Mucosa of rectum (tissue), 2 donors: ENCODE measurements around the gene ZBTB8OS.
"Not testable (repeated sequence)": the region's sequence is repeated elsewhere in the genome, so short reads cannot be mapped to it uniquely, and the experiment has no call there.

Experiments
- H3K27ac ChIP-seq, 2 donors: one replicate each; pipeline ENCODE4 v1.7.0; 2013; ENCODE audit warnings: inconsistent platforms in 2 of 2, low read depth in 2 of 2, low read length in 2 of 2
- H3K27me3 ChIP-seq, 2 donors: one replicate each; pipeline ENCODE4 v1.7.0; 2013; ENCODE audit warnings: low read length in 2 of 2; ENCODE audit not compliant: control insufficient read depth in 2 of 2, insufficient read depth in 2 of 2
- H3K36me3 ChIP-seq, 2 donors: one replicate each; pipeline ENCODE4 v1.7.0; 2013; ENCODE audit warnings: low read length in 2 of 2; ENCODE audit not compliant: control insufficient read depth in 2 of 2, insufficient read depth in 2 of 2
- H3K4me1 ChIP-seq, 2 donors: one replicate each; pipeline ENCODE4 v1.7.0; 2013; ENCODE audit warnings: low read length in 2 of 2, mild to moderate bottlenecking in 1 of 2; ENCODE audit not compliant: control insufficient read depth in 2 of 2, insufficient read depth in 2 of 2
- H3K4me3 ChIP-seq, 2 donors: one replicate each; pipeline ENCODE4 v1.7.0; 2013; ENCODE audit warnings: low read length in 2 of 2
- H3K9ac ChIP-seq, 2 donors: one replicate each; pipeline ENCODE4 v1.7.0; 2013; ENCODE audit warnings: low read length in 2 of 2, low read depth in 1 of 2, mild to moderate bottlenecking in 1 of 2
- H3K9me3 ChIP-seq, 2 donors: one replicate each; pipeline ENCODE4 v1.7.0; 2013; ENCODE audit warnings: low read length in 2 of 2; ENCODE audit not compliant: control insufficient read depth in 2 of 2
- donor health status: healthy.
- donor health status: Normal muscosa, but diverticular disease.

ZBTB8OS gene

GRCh38 chr1:32630173-32630572 is 20.2 kb downstream of the ZBTB8OS start:
- not testable (repeated sequence) for H3K27me3 ChIP-seq, H3K9ac ChIP-seq, H3K27ac ChIP-seq, H3K4me3 ChIP-seq, H3K4me1 ChIP-seq, H3K9me3 ChIP-seq
- peaks cover 15 to 20% of the 10 kb centered on the region in 2 donors for H3K36me3 ChIP-seq

GRCh38 chr1:32627596-32628162 is 22.7 kb downstream of the ZBTB8OS start:
- no peaks in the 10 kb centered on the region for H3K9me3 ChIP-seq
- no peaks in the 10 kb centered on the region for H3K4me1 ChIP-seq
- H3K9ac ChIP-seq, result no peak overlapping the region
- no peaks in the 10 kb centered on the region for H3K27me3 ChIP-seq
- H3K4me3 ChIP-seq, result no peak overlapping the region
- H3K36me3 ChIP-seq, result peaks cover 10 to 20% of the 10 kb centered on the region in 2 donors
- peak overlapping the region in 1 of 2 donors; percentile 17 for H3K27ac ChIP-seq

- peaks cover 9 to 16% of the 10 kb centered on the region in 2 donors for H3K36me3 ChIP-seq
- no peaks in the 10 kb centered on the region for H3K4me1 ChIP-seq
- H3K9me3 ChIP-seq, result no peaks in the 10 kb centered on the region
- no peak overlapping the region for H3K4me3 ChIP-seq
- no peaks in the 10 kb centered on the region for H3K27me3 ChIP-seq
- H3K27ac ChIP-seq, result no peak overlapping the region
- H3K9ac ChIP-seq, result no peak overlapping the region
These were observed 24.2 kb downstream of the ZBTB8OS start for GRCh38 chr1:32626176-32626575.

GRCh38 chr1:32623775-32624174 is 26.6 kb downstream of the ZBTB8OS start:
- H3K9me3 ChIP-seq, result no peaks in the 10 kb centered on the region
- no peaks in the 10 kb centered on the region for H3K4me1 ChIP-seq
- H3K27ac ChIP-seq, result no peak overlapping the region
- H3K27me3 ChIP-seq, result no peaks in the 10 kb centered on the region
- H3K4me3 ChIP-seq, result no peak overlapping the region
- no peak overlapping the region for H3K9ac ChIP-seq
- peaks cover 6 to 8% of the 10 kb centered on the region in 2 donors for H3K36me3 ChIP-seq

- H3K27me3 ChIP-seq, result no peaks in the 10 kb centered on the region
- no peak overlapping the region for H3K9ac ChIP-seq
- no peak overlapping the region for H3K27ac ChIP-seq
- peaks cover 5 to 6% of the 10 kb centered on the region in 2 donors for H3K36me3 ChIP-seq
- no peaks in the 10 kb centered on the region for H3K9me3 ChIP-seq
- H3K4me3 ChIP-seq, result no peak overlapping the region
- no peaks in the 10 kb centered on the region for H3K4me1 ChIP-seq
These were observed 27.3 kb downstream of the ZBTB8OS start for GRCh38 chr1:32622806-32623681.

- H3K9me3 ChIP-seq, result no peaks in the 10 kb centered on the region
- H3K36me3 ChIP-seq, result peaks cover 4 to 5% of the 10 kb centered on the region in 2 donors
- H3K27me3 ChIP-seq, result no peaks in the 10 kb centered on the region
- H3K27ac ChIP-seq, result no peak overlapping the region
- H3K9ac ChIP-seq, result no peak overlapping the region
- no peaks in the 10 kb centered on the region for H3K4me1 ChIP-seq
- no peak overlapping the region for H3K4me3 ChIP-seq
These were observed 28.1 kb downstream of the ZBTB8OS start for GRCh38 chr1:32622205-32622604.

- Histone ChIP-seq H3K9ac (no peak overlapping the region), H3K27me3 (no peaks in the 10 kb centered on the region), H3K4me1 (no peaks in the 10 kb centered on the region), H3K4me3 (no peak overlapping the region), H3K36me3 (no peaks in the 10 kb centered on the region), H3K27ac (no peak overlapping the region), H3K9me3 (no peaks in the 10 kb centered on the region)
These were observed 30.5 kb downstream of the ZBTB8OS start for GRCh38 chr1:32619701-32620485.

GRCh38 chr1:32618673-32619221 is 31.6 kb downstream of the ZBTB8OS start:
- no peaks in the 10 kb centered on the region for H3K9me3 ChIP-seq
- H3K9ac ChIP-seq, result no peak overlapping the region
- H3K4me1 ChIP-seq, result no peaks in the 10 kb centered on the region

GRCh38 chr1:32613472-32613871 is 36.9 kb downstream of the ZBTB8OS start:
- Histone ChIP-seq H3K9ac (no peak overlapping the region), H3K36me3 (no peaks in the 10 kb centered on the region), H3K27ac (no peak overlapping the region), H3K4me1 (no peaks in the 10 kb centered on the region), H3K27me3 (no peaks in the 10 kb centered on the region), H3K4me3 (no peak overlapping the region), H3K9me3 (no peaks in the 10 kb centered on the region)

More at GRCh38 chr1:32618673-32619221, 31.6 kb downstream of the ZBTB8OS start:
- no peak overlapping the region for H3K27ac ChIP-seq
- H3K4me3 ChIP-seq, result no peak overlapping the region
- no peaks in the 10 kb centered on the region for H3K36me3 ChIP-seq
- H3K27me3 ChIP-seq, result no peaks in the 10 kb centered on the region
